Stomach (tissue), 9 donors: ENCODE data around the gene HDGFL3. TPM values are rescaled to one million over a fixed set of nuclear protein-coding genes. Genes with fewer than 3 reads are reported as not detected.
"Not testable (repeated sequence)": the region's sequence is repeated elsewhere in the genome, so short reads cannot be mapped to it uniquely, and the experiment has no call there.

Experiments
- DNase-seq, 2 donors: peaks; one replicate each; pipeline versions ENCODE4 v3.0.0 to v3.0.0-alpha.2; 2013 to 2019
- H3K27ac ChIP-seq, 5 donors: fragments of 200-600 bp in 4 of 5; sonication (generic) in 4 of 5; one replicate each; pipeline ENCODE4 v1.5.1; 2013 to 2019; ENCODE audit warnings: mild to moderate bottlenecking in 1 of 5, moderate library complexity in 1 of 5
- H3K27me3 ChIP-seq, 3 donors: fragments of 200-600 bp; sonication (generic); one replicate each; pipeline ENCODE4 v1.5.1; 2017 to 2019; ENCODE audit warnings: mixed run types in 1 of 3
- H3K36me3 ChIP-seq, 4 donors: fragments of 200-600 bp; sonication (generic); 1 replicate in 3 of 4; 2 replicates in 1 of 4; pipeline ENCODE4 v1.5.1; 2016 to 2019
- H3K4me1 ChIP-seq, 4 donors: fragments of 200-600 bp; sonication (generic); one replicate each; pipeline ENCODE4 v1.5.1; 2016 to 2019
- H3K4me3 ChIP-seq, 4 donors: fragments of 200-600 bp; sonication (generic) in 3 of 4; one replicate each; pipeline ENCODE4 v1.5.1; 2016 to 2019; ENCODE audit warnings: mild to moderate bottlenecking in 1 of 4
- H3K9me3 ChIP-seq, 4 donors: fragments of 200-600 bp; sonication (generic); one replicate each; pipeline ENCODE4 v1.5.1; 2016 to 2019
- CTCF ChIP-seq, 7 experiments: fragments of 450-650 bp in 4 of 7; fragments of 200-600 bp in 3 of 7; sonication (generic) in 3 of 7; IDR thresholded peaks; one replicate each; pipeline ENCODE4 v1.5.1; 2016 to 2019; ENCODE audit warnings: antibody characterized with exemption in 7 of 7, control low read depth in 2 of 7, mild to moderate bottlenecking in 1 of 7
- EP300 ChIP-seq: sonication (generic); formaldehyde crosslinking; IDR thresholded peaks from one replicate; pipeline ENCODE4 v1.6.1; 2017; ENCODE audit warnings: antibody characterized with exemption
- POLR2A ChIP-seq, 4 donors: fragments of 450-650 bp; IDR thresholded peaks; one replicate each; pipeline ENCODE4 v1.6.1; 2016; ENCODE audit warnings: antibody characterized with exemption in 4 of 4, control low read depth in 2 of 4, mild to moderate bottlenecking in 1 of 4, moderate library complexity in 1 of 4
- POLR2AphosphoS5 ChIP-seq, 3 donors: sonication (generic); formaldehyde crosslinking; IDR thresholded peaks; one replicate each; pipeline ENCODE4 v1.6.1; 2016; ENCODE audit warnings: antibody characterized with exemption in 3 of 3
- WGBS, 5 donors: extraction: QIAGEN DNeasy Blood & Tissue Kit in 3 of 5; methylation state at CpG; one replicate each; pipeline versions ENCODE4 v1.1.5 to v1.1.7; 2013 to 2018; 5-methylcytosine and 5-hydroxymethylcytosine counted together
- intact Hi-C: fragments of 100-400 bp; cut with DNase I; formaldehyde crosslinking; loops from one replicate; pipeline ENCODE4 v1.15.1; 2023; ENCODE audit warnings: low total_unique reads
- polyA plus RNA-seq, 3 donors: library from polyadenylated mRNA; stranded (reverse); fragments of 200-250 nt; gene quantifications; one replicate each; pipeline ENCODE4 v1.2.3, GENCODE V29; 2013
- total RNA-seq, 5 donors: library from RNA; depleted of rRNA; stranded (reverse); fragments of >200 nt; gene quantifications; one replicate each; pipeline versions ENCODE4 v1.1.0 to v1.2.3, GENCODE V29; 2014 to 2016
- donor health status: healthy with polysubstance abuse.
- donor health status: Bipolar disorder and iron deficiency.
- donor health status: healthy.

The HDGFL3 gene
- total and polyA plus RNA-seq, 8 donors, result 4.0 to 110 (median 14.8) TPM

GRCh38 chr15:83243634-83244033, 36.0 kb upstream of the HDGFL3 start:
- no peak for DNase-seq
- Histone ChIP-seq H3K27me3 (peaks cover 0 to 42% (median 6%) of the 10 kb centered on the region in 3 donors), H3K4me3 (no peak overlapping the region), H3K27ac (no peak overlapping the region), H3K36me3 (no peaks in the 10 kb centered on the region), H3K4me1 (peaks cover 0 to 4% (median 2%) of the 10 kb centered on the region in 4 donors), H3K9me3 (peaks cover 0 to 21% (median 5%) of the 10 kb centered on the region in 4 donors)
- WGBS, 5 donors, result 73 to 76% (median 73%) methylated on average over 8 of the region's 8 CpGs
- TF ChIP-seq POLR2A (IDR thresholded peaks at IDR 0.05) (no peak), CTCF (IDR thresholded peaks at IDR 0.05) (no peak), POLR2AphosphoS5 (IDR thresholded peaks at IDR 0.05) (no peak), EP300 (no peak)
- intact Hi-C loops, result loop anchor here (10.0 kb wide), 1 partner anchor 61 kb away; no protein-coding TSS in a partner anchor

- H3K4me3 ChIP-seq, result no peak overlapping the region
- WGBS, 5 donors, result 93 to 98% (median 95%) methylated on average over 21 of the region's 21 CpGs
Measured at GRCh38 chr15:83230242-83230641, 22.6 kb upstream of the HDGFL3 start.

GRCh38 chr15:83225449-83225848, 17.8 kb upstream of the HDGFL3 start:
- no peak overlapping the region for H3K27ac ChIP-seq
- 76 to 81% (median 80%) methylated on average over 9 of the region's 9 CpGs for WGBS, 5 donors
- intact Hi-C loops, result no loop called here
- no peak for DNase-seq
- H3K27me3 ChIP-seq, result no peaks in the 10 kb centered on the region
- TF ChIP-seq EP300, result no peak
- TF ChIP-seq CTCF (IDR thresholded peaks at IDR 0.05), result no peak
- no peak for TF ChIP-seq POLR2AphosphoS5 (IDR thresholded peaks at IDR 0.05)
- no peak for TF ChIP-seq POLR2A (IDR thresholded peaks at IDR 0.05)
- H3K4me3 ChIP-seq, result no peak overlapping the region
- peaks cover 0 to 8% (median 7%) of the 10 kb centered on the region in 4 donors for H3K9me3 ChIP-seq
- H3K36me3 ChIP-seq, result no peaks in the 10 kb centered on the region
- H3K4me1 ChIP-seq, result no peaks in the 10 kb centered on the region

More at GRCh38 chr15:83230242-83230641, 22.6 kb upstream of the HDGFL3 start:
- intact Hi-C loops, result no loop called here
- no peaks in the 10 kb centered on the region for H3K36me3 ChIP-seq
- DNase-seq, result no peak
- no peak overlapping the region for H3K27ac ChIP-seq
- TF ChIP-seq POLR2AphosphoS5 (IDR thresholded peaks at IDR 0.05), result no peak
- TF ChIP-seq POLR2A (IDR thresholded peaks at IDR 0.05), result no peak
- TF ChIP-seq CTCF (IDR thresholded peaks at IDR 0.05), result no peak
- no peak for TF ChIP-seq EP300
- H3K9me3 ChIP-seq, result no peaks in the 10 kb centered on the region
- H3K4me1 ChIP-seq, result no peaks in the 10 kb centered on the region
- no peaks in the 10 kb centered on the region for H3K27me3 ChIP-seq

GRCh38 chr15:83221781-83222180, 14.2 kb upstream of the HDGFL3 start:
- intact Hi-C loops, H3K4me1 ChIP-seq, H3K27me3 ChIP-seq, H3K4me3 ChIP-seq, H3K9me3 ChIP-seq, DNase-seq, H3K27ac ChIP-seq, H3K36me3 ChIP-seq: not testable (repeated sequence)
- WGBS, 5 donors, result 88 to 92% (median 91%) methylated on average over 9 of the region's 9 CpGs

- Histone ChIP-seq H3K4me3 (no peak overlapping the region), H3K4me1 (no peaks in the 10 kb centered on the region), H3K36me3 (no peaks in the 10 kb centered on the region), H3K27ac (no peak overlapping the region), H3K27me3 (peaks cover 0 to 3% (median 0%) of the 10 kb centered on the region in 3 donors), H3K9me3 (peaks cover 0 to 8% (median 7%) of the 10 kb centered on the region in 4 donors)
- WGBS, 5 donors, result 88 to 98% (median 95%) methylated on average over 1 of the region's 1 CpG
- TF ChIP-seq POLR2AphosphoS5 (IDR thresholded peaks at IDR 0.05) (no peak), EP300 (no peak), POLR2A (IDR thresholded peaks at IDR 0.05) (no peak), CTCF (IDR thresholded peaks at IDR 0.05) (no peak)
- DNase-seq, result no peak
- intact Hi-C loops, result no loop called here
Measured at GRCh38 chr15:83219026-83219425, 11.4 kb upstream of the HDGFL3 start.
